ENCODE measurements around the gene GRIP1. TPM values are rescaled to one million over a fixed set of nuclear protein-coding genes. Genes with fewer than 3 reads are reported as not detected.
"Not testable (repeated sequence)": the region's sequence is repeated elsewhere in the genome, so short reads cannot be mapped to it uniquely, and the experiment has no call there.

Gene GRIP1
- total RNA-seq, 1 donor from 2014 or later, result 20.5 TPM

DNA sequence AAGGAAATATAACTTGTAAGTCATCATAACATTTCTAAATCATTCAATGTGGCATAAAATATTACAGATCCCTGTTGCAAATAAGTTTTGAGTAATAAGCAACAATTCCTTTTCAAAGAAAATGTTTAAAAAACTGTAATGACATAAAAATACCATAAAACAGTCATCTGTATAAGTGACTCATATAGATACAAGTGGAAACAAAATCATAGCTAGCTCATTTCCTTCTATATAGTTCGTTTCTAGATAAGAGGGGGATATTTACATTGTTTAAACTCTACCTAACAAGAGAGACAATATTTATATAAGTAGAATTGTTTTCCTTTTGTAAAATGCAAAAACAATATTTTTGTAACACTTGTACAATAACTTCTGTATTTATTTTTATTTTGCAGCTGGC lies 148.9 kb downstream of the GRIP1 start:
- no peak for DNase-seq (ENCODE audit: low spot score)

DNA sequence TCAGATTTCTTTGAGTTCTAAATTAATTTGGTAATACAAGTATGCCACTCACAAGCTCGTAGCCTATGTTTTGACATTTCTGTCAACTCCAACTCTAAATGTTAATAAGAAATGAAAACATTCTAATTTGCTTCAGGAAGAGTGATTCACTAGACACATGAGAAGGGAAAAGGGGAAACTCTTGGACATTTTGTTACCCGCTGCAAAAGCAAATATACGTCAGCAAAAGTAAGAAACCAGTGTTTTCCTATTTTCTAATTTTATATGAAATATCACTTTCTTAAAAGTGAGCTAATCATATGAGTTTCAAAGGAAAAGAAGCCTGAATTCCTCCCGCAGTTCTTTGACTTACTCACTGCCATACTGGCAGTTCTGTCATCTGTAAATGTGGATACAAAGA lies 162.3 kb downstream of the GRIP1 start:
- DNase-seq (ENCODE audit: low spot score), result no peak

DNA sequence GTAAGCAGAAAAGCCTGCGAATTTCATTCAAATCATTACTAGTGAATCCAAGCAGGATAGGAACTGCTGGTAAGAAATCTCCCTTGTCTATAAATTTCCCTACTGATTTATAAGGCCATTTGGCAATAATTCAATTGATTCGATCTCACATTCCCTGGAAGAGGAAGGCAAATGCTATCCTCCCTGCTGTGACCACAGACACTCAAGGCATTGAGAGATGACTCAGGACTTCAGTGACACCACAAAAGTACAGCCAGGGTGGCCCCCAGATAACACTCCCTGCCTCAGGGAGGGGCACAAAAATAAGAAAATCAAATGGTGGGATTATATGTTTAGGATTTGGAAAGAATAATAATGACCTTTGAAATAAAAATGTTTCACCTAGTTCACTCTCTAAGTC lies 162.7 kb downstream of the GRIP1 start:
- DNase-seq (ENCODE audit: low spot score), result no peak

DNA sequence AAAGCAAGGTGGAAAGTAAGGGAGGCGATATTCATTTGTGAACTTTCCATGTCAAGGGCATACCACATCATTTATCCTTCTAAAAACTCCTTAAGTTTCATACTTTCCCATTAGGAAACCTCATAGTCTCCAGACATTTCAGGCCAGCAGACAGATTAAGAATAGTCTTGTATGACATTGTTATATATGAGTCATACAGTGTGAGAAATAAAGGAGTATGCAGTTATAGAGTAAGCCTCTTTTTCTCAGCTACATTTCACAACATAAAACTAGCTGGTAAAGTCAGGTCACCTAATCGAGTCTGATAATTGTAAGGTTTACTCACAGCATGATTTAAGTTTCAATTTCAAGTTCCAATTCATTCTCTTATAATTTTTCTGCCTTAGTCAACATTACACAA lies 164.3 kb downstream of the GRIP1 start:
- DNase-seq (ENCODE audit: low spot score), result no peak

DNA sequence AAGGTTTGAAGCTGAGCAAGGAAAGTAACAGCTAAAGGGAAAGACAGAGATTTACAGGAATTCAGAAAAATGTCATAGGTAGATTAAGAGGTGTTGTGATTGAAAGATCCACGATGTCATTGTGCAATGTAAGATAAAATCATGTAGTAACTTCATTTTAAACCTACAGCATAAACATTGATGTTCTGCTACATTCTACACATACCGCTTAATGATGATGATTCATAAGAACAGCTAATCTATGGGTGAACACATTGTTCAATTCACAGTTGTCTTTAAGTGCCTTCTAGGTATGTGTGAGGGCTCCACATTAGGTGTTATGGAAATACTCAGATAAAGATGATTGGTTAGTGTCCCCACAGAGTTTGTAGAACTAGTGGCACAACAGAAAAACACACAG lies 170.9 kb downstream of the GRIP1 start:
- DNase-seq (ENCODE audit: low spot score), result no peak

DNA sequence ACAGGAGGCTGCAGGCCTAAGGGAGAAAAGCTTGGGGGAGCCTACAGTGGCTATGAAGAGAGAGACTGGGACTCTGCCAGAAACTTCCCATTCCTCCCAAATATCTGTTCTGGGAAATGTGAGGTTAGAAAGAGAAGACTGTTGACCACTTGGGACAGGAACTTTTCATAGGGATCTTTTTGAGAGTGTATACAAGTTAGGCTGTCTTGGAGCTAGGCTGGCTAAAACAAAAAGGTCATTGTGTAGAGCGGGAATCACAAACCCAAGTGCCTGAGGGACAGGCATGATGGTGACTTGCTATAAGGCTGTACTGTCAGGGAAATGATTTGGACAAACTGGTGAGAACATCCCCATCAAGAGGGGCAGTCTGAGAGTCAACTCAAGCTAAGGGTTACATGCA lies 175.1 kb downstream of the GRIP1 start:
- DNase-seq (ENCODE audit: low spot score), result no peak

DNA sequence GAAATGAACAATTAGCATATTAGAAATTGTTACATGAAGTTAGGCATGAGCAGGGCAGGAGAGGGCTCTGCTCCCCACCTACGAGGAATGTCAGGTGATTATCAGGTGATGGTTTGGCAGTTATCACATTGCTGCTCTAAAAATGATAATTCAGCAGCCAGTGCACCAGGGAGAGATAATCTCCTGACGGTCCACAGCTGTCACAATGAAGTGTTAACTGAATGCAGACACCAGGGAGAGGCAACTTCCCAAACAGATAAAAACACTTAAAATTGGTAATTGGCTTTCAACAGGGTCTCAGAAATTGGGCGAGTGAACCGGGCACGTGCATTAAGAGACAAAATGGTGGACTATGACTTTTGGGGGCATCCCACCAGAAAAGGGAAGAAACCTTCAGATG lies 176.0 kb downstream of the GRIP1 start:
- no peak for DNase-seq (ENCODE audit: low spot score)

DNA sequence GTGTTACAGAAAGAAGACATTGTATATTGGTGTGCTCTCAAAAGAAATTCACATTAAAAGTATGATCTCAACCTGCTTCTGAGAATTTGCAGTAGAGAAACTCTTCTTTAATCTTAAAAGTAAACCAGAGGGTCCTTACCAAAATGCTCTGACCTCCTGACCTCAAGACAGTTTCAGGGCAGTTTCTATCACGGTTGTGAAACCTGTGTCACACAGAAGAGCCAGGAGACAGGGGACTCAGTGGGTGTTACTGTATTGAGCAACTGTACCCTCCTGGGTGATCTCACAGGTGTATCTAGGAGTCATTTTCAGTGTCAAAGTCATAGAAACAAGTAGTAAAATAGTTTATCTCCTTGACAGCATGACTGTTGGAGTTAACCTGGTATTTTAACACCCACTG lies 178.0 kb downstream of the GRIP1 start:
- DNase-seq (ENCODE audit: low spot score), result no peak

DNA sequence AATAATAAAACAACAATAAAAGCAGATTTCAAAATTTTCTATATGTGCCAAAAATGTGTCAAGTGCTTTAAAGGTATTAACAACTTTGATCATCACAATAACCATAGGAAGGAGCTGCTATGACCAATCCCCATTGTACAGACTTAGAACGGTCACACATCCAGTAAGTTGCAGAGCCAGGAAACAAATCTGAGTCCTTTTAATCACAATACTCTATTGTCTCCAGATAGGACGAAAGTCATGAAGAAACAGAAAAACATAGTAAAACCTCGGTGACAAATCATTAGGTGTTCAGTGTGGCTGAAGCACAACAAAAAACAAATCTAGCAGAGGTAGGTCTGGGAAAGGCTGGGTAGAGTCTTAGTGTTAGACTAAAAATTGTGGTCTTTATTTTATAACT lies 178.8 kb downstream of the GRIP1 start:
- DNase-seq (ENCODE audit: low spot score), result no peak

DNA sequence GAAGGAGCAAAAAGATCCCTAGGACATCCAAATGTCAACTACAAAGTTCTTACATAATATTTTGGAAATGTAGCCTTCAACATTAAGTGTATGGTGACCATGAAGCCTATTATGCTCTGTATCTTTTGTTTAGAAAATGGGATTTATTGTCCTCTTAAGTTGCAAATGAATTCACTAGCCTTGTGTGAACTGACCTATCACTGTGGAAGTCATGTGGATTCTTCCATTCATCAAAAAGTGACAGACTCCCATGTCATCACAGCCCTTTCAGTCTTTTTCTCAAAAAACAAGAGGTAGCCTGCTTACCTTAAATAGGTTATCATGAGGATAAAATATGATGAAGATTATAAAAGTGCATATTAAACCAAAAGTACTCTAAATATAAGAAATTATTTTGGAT lies 179.9 kb downstream of the GRIP1 start:
- DNase-seq (ENCODE audit: low spot score), result no peak

DNA sequence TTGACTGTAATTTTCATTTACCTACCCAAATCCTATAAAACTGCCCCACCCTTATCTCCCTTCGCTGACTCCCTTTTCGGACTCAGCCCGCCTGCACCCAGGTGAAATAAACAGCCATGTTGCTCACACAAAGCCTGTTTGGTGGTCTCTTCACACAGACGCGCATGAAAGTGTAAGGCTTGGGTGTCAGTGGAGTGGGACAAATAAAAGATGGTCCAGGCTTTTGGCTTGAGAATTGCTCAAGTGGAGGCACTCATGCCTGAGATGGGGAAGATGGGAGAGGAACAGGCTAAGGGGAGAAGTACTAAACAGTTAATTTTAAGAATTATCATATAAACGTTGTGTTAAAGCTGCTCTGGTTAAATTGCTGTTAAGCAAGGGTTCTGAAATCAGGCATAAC lies 180.8 kb downstream of the GRIP1 start:
- not testable (repeated sequence) for DNase-seq (ENCODE audit: low spot score)

DNA sequence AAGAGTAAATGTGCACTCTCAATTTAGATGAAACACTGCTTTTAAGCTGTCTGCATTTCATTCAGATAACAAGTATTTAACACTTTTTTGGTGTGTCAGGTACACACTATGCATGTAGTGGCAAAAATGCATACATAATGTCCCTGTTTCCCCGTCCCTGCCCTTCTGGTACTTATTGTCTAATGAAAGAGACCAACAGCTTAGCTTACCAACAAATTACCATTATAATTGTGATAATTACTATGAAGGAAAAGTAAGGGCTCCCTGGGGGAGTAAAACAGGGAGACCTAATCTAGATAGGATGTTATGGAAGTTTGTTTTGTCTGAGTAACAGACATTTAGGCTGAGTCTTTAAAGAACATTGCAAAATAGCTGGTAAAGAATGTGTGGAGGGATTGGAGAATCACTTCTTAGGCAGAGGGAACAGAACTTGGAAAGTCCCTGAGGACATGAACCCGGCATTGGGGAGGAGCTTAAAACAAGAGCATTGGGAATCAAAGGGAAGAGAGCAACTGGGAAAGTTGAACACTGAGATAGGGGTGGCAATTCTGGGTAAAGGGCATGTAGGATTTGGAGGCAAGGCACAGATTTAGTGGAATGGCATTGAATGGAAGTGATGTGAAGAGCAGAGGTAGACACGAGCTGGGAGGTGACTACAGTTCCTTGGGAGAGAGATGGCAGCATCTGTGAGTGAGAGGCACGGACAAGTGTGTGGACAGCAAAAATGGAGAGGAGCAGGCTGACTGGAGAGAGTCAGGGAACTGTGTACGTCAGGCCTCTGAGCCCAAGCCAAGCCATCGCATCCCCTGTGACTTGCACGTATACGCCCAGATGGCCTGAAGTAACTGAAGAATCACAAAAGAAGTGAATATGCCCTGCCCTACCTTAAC lies 181.6 kb downstream of the GRIP1 start:
- no peak for DNase-seq (ENCODE audit: low spot score)

DNA sequence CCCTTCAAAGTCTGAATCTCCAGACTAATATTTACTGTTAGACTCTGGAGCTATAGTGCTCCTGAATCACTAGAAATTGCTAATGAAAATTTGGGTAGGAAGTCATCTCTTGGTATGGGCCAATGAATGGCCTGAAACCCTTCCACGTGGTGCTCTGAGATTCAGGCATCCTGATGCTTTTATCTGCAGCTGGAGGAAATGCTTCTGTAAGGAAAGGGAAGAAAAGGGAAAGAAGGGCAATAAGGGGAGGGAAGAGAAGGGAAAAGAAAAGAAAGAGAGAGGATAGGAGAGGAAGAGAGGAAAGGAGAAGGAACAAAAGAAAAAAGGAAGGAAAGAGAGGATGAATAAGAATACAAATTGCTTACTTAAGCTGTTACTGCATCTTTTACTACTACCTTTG lies 182.3 kb downstream of the GRIP1 start:
- no peak for DNase-seq (ENCODE audit: low spot score)

DNA sequence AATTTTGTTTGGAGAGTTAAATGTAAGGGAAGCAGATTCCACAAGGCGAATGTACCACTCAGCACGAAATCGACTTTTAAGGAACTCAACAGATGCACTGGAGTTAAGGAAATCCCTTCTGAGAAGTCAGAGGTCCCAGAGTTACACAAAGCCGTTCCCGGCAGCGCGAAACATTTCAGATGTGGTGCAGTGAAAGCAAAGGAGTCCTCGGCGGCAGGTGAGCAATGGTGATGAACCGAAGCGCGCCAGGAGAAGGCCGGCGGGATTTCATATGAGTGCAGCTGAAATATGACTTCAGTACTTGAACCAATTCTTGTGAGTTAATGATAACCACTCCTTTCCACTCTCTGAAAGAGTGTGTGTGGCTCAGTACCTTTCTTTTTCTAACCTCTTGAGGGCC lies 183.2 kb downstream of the GRIP1 start:
- no peak for DNase-seq (ENCODE audit: low spot score)

DNA sequence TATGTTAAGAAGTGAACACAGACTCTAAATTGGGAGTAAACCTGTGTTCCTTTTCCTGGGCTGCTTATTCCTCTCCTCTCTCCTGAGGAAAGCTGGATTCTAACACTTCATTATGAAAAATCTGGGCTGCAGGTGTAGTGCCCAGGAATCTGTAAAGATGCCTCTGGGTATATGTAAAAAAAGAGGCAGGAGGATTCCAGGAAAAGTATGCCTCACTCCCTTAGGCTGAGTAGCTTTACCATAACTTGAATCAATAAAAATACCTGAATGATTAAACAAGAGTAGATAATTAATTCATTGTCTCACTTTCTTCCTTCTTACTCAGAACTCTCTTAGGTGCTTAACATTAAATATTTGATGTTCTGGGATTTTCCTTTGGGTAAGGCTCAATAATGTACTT lies 185.1 kb downstream of the GRIP1 start:
- no peak for DNase-seq (ENCODE audit: low spot score)

DNA sequence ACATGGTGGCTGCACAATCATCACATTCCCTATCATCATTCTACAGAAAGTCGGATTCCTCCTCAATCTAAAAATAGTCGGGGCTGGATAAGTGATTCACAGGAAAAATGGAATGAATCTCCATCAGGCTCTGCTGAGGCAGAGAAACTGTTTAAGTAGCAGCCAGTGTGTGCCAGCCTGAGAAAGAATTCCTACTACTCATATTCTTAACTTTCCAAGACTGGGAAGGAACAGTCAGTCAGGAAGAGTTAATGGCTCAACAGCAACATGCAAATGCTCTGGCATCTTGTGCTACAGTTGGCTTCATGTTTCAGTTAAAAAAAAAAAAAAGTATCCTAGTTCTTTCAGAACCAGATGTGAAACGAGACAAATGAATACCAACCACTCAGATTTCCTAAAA lies 187.0 kb downstream of the GRIP1 start:
- DNase-seq (ENCODE audit: low spot score), result peak; percentile 31

DNA sequence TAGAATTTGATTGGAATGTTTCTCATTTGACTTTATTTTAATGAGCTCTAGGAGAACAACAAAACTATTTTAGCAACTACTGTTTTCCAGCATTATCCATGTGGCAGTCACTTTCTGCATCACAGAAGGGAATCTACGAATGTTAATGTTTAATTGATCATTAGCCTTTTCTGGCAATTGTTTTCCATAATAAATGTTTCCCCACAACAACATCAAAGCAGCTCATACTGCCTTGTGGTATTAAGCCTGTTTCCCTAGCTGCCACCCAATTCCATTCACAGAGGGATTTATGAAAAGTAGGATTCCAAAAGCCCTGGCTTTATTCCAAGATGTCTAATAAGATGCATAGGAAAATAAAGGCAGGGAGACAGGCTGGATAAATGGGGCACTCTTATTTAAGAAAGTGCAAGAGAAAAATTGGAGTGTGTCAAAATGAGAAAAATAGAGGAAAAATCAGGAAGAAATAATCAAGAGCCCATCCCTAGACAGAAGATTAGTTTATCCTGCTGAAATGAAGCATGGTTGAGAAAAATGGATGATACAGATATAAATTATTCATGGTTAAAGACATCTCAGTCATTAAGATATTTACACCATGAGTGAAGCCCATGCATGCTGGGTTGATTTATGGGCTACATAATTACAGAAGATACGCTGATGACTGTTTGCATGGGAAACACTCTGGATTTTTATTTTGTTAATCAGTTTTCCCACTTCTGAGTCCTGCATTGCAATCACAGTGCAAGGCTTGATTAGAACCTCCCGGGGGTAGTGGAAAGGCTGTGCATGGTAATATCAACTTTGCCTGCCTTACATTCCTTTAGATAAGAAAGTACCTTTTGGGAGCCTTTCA lies 196.3 kb downstream of the GRIP1 start:
- no peak for DNase-seq (ENCODE audit: low spot score)

DNA sequence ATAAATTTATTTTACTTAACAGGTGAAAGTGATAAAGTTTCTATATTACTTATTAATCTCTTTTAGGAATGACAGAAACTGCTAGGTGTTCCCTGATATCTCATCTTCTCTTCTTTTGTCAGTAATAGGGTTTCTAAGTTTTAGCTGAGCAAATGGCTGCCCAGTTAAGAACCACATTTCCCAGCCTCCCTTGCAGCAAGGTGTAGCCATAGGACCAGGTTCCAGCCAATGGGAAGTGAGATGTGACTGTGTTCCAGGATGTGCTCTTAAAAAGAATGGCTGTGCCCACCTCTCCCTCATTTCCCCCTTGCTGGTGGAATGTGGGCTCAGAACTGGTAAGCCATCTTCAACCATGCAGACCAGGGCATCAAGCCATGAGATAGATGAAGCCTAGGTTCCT lies 210.9 kb downstream of the GRIP1 start:
- DNase-seq (ENCODE audit: low spot score), result no peak

DNA sequence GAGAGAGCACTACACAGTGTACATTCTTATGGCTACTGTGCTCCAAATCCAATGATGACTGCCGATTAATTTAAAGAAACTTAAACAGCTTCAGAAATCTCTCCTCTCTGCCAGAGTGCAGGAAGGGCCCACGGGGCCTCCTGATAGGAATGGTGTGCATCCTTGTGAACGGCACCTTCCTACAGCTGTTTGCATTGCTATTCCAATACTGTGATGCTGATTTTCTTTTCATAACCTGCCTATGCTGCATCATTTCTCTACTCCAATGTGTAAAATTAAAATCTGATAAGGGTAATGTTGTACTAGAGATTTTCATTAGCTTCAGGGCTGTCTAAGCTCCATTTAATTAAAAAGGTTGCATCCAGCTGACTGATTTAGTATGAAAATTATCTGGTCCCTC lies 217.5 kb downstream of the GRIP1 start:
- DNase-seq (ENCODE audit: low spot score), result no peak

DNA sequence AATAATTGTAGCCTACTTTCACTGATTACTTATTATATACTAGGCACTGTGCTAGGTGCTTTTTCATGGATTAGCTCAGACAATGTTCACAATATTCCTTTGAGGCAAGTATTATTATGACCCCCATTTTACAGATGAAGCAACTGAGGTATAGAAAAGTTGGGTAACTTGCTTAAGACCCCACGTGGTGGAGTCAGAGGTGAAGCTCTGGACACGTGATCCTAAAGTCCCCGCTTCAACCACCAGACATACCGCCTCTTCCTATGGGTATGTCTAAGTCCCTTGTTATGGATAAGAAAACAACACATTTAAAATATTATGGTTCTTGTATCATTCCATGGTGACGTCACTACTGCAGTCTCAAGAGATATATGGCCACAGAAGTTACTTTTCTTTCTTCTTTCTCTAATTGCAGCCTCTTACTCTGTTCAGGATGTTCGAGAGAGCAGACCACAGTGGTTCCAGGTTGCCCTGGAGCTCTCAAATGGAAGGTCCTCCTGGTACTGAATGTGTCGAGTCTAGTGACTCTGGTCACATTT lies 218.9 kb downstream of the GRIP1 start:
- no peak for DNase-seq (ENCODE audit: low spot score)

DNA sequence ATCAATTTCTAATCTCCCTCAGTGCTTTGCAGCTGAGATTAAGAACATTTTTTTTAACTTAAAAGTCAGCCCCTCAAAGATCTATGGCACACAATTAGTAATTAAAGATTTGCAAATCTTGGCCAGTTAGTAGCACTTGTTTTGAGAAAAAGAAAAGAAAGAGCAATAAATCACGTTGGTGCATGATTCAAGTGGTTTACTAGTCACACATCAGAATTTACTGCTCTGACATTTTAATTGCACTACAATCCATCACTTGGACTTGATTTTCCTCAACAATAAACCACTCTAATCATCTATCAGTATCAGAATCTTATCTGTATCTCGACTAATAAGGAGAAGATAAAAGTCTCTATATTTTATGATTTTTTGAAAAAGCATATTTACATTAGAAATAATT lies 222.3 kb downstream of the GRIP1 start:
- no peak for DNase-seq (ENCODE audit: low spot score)

DNA sequence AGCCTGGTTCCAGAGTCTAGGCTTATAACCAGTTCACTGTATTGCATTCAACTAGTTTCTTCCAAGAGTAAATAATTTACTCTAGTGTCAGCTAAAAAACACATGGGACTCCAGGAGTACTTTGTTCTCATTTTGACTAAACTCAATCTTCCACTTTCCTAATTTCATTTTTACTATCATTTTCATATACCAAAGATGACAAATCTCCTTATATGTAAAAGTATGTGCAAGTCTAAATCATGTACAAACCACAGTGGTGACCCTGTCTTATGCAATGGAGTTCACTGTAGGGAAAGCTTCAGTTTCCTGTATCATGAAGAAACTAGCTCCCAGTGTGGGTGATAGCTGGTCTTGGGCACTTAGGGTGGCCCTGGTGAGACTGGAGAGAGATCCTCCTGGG lies 225.0 kb downstream of the GRIP1 start:
- DNase-seq (ENCODE audit: low spot score), result no peak

DNA sequence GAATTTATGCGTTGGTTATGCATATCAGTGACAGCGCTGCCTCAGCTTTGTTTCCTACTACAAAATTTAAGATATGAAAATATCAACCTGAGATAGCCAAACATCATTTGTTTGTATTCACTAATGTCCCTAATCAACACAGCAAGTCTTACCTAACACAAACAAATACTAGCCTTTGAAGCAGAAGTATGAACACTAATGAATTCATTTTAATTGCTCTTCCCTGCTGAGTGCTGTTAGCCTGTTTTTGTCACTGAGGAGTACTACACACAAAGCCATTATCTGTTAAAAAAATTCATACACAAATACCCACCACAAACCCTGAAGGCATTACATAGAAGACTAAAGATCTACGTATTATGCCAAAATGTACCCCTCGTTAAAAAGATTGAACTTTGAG lies 225.8 kb downstream of the GRIP1 start:
- no peak for DNase-seq (ENCODE audit: low spot score)

All from umbilical cord (tissue), 2 donors.